Subcutaneous abdominal adipose tissue (tissue), 5 donors: ENCODE measurements around the gene CFAP92.

ENCODE experiments used
- H3K27ac ChIP-seq: one replicate; pipeline ENCODE4 v1.7.0; 2013; ENCODE audit warnings: low read depth, mild to moderate bottlenecking, inconsistent platforms, low read length, moderate library complexity
- H3K27me3 ChIP-seq, 5 donors: one replicate each; pipeline ENCODE4 v1.7.0; 2013; ENCODE audit warnings: low read length in 5 of 5, inconsistent platforms in 1 of 5; ENCODE audit not compliant: control insufficient read depth in 5 of 5, insufficient read depth in 4 of 5
- H3K36me3 ChIP-seq, 5 donors: one replicate each; pipeline ENCODE4 v1.7.0; 2013; ENCODE audit warnings: low read length in 5 of 5; ENCODE audit not compliant: control insufficient read depth in 5 of 5, insufficient read depth in 5 of 5
- H3K4me1 ChIP-seq, 5 donors: one replicate each; pipeline ENCODE4 v1.7.0; 2013; ENCODE audit warnings: low read length in 5 of 5, mild to moderate bottlenecking in 3 of 5, moderate library complexity in 1 of 5; ENCODE audit not compliant: control insufficient read depth in 5 of 5, insufficient read depth in 5 of 5
- H3K4me3 ChIP-seq, 5 donors: one replicate each; pipeline ENCODE4 v1.7.0; 2013; ENCODE audit warnings: low read length in 5 of 5, low read depth in 1 of 5
- H3K9ac ChIP-seq, 5 donors: one replicate each; pipeline ENCODE4 v1.7.0; 2013; ENCODE audit warnings: low read length in 5 of 5, mild to moderate bottlenecking in 4 of 5, moderate library complexity in 3 of 5
- H3K9me3 ChIP-seq, 5 donors: one replicate each; pipeline ENCODE4 v1.7.0; 2013; ENCODE audit warnings: low read length in 5 of 5; ENCODE audit not compliant: control insufficient read depth in 5 of 5
- donor health status: healthy.
- donor health status: healthy.
- donor health status: healthy.
- donor health status: healthy.
- donor health status: healthy.

CFAP92 gene

DNA sequence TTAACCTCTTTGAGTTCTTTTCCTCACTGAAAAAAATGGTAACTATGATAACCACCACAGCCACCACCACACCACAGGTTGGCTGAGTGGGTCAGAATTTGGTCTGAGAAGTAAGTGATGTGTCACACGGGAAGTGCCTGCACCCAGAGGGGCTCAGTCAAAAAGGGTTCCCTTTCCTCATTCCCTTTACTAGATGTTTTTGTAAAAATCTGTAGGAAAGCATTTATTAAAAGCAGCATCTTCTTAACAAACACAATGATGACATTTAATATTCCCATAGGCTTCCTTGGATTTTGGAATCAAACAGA lies 23.2 kb downstream of the CFAP92 start:
- H3K4me1 ChIP-seq: peaks cover 0 to 5% (median 4%) of the 10 kb centered on the region in 5 donors
- H3K36me3 ChIP-seq: no peaks in the 10 kb centered on the region
- H3K4me3 ChIP-seq: no peak overlapping the region
- no peaks in the 10 kb centered on the region for H3K27me3 ChIP-seq
- no peak overlapping the region for H3K9ac ChIP-seq
- H3K9me3 ChIP-seq: no peaks in the 10 kb centered on the region
- no peak overlapping the region for H3K27ac ChIP-seq

DNA sequence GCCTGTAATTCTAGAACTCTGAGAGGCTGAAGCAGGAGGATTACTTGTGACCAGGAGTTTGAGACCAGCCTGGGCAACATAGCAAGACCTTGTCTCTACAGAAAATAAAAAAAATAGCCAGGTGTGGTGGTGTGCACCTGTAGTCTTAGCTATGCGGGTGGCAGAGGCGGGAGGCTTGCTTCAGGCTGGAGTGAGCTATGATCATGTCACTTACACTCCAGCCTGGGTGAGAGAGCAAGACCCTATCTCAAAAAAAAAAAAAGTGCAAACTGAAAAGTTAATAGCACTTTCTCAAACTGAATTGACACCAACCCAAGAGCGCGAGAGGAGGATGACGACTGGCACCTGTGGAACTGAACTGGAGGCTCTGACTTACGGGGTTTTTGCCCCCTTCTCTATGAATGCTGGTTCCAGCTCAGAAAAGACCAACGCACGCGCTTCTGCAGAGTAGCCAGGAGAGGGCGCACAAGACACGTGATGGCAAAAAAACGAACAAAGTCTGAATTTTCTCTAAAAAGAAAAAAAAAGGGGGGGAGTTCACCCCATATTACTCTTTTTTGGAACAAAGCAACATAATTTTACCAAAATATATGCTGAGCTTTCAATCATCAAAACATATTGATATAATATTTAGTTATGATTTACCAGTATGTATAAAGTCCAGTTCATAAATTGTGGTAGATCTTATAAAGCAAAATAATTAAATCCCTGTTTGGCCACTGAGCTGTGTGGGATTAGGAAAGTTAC lies 23.7 kb downstream of the CFAP92 start:
- no peaks in the 10 kb centered on the region for H3K27me3 ChIP-seq
- H3K9ac ChIP-seq: no peak overlapping the region
- H3K36me3 ChIP-seq: no peaks in the 10 kb centered on the region
- no peaks in the 10 kb centered on the region for H3K9me3 ChIP-seq
- peaks cover 0 to 5% (median 4%) of the 10 kb centered on the region in 5 donors for H3K4me1 ChIP-seq
- no peak overlapping the region for H3K4me3 ChIP-seq
- H3K27ac ChIP-seq: no peak overlapping the region

DNA sequence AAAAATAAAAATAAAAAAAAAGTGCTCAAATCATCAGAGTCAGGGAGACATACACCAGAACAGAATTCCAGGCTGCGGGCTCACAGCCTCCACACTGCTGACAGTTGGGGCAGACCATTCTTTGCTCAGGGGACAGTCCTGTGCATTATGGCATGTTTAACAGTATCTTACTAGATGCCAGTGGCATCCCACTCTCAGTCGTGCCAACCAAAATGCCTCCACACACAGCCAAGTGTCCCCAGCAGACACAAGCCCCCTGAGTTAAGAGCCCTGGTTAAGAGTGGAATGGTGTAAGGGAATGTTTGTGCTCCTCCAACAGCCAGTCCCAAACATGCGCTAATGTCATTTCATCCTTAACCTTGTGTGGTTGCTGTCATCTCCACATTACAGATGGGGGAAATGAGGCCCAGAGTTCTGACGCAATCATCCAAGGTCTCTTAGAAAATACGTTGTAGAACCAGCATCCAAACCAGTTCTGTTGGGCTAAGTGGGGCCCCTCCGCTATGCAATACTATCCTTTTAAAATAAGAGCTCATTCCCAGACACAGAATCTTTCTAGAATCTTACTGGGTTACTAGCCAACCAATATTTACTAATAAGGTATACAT lies 26.0 kb downstream of the CFAP92 start:
- Histone ChIP-seq H3K27me3 (no peaks in the 10 kb centered on the region), H3K27ac (no peak overlapping the region), H3K4me3 (no peak overlapping the region), H3K9me3 (no peaks in the 10 kb centered on the region), H3K36me3 (no peaks in the 10 kb centered on the region), H3K4me1 (peaks cover 0 to 5% (median 4%) of the 10 kb centered on the region in 5 donors), H3K9ac (no peak overlapping the region)

GRCh38 chr3:128965818-128966217 lies 28.1 kb downstream of the CFAP92 start:
- Histone ChIP-seq H3K36me3 (no peaks in the 10 kb centered on the region), H3K27me3 (no peaks in the 10 kb centered on the region), H3K9me3 (no peaks in the 10 kb centered on the region), H3K4me3 (no peak overlapping the region), H3K27ac (no peak overlapping the region), H3K9ac (no peak overlapping the region), H3K4me1 (peaks cover 0 to under 1% (median 0%) of the 10 kb centered on the region in 5 donors)

DNA sequence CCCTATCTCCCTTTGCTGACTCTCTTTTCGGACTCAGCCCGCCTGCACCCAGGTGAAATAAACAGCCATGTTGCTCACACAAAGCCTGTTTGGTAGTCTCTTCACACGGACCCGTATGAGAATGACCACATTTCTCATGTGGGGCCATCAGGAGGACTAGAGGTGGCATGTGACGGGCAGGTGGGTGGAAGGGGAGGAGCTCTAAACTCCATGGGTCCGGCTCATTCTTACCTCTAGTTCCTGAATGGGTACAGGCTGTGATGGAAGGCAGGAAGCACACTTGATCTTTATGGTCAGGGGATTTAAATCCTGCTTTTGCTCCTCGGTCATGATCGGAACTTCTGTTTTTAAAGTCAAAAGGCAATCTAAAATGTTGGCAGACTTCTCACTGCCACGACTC lies 28.6 kb downstream of the CFAP92 start:
- no peak overlapping the region for H3K27ac ChIP-seq
- H3K9ac ChIP-seq: no peak overlapping the region
- no peaks in the 10 kb centered on the region for H3K9me3 ChIP-seq
- H3K4me1 ChIP-seq: no peaks in the 10 kb centered on the region
- no peaks in the 10 kb centered on the region for H3K36me3 ChIP-seq
- no peaks in the 10 kb centered on the region for H3K27me3 ChIP-seq
- no peak overlapping the region for H3K4me3 ChIP-seq

- H3K9ac ChIP-seq: no peak overlapping the region
- no peaks in the 10 kb centered on the region for H3K36me3 ChIP-seq
- H3K27ac ChIP-seq: no peak overlapping the region
- peaks cover 0 to 6% (median 4%) of the 10 kb centered on the region in 5 donors for H3K9me3 ChIP-seq
- H3K27me3 ChIP-seq: no peaks in the 10 kb centered on the region
- no peaks in the 10 kb centered on the region for H3K4me1 ChIP-seq
- H3K4me3 ChIP-seq: no peak overlapping the region
Observed at GRCh38 chr3:128956440-128956839, 37.4 kb downstream of the CFAP92 start.

DNA sequence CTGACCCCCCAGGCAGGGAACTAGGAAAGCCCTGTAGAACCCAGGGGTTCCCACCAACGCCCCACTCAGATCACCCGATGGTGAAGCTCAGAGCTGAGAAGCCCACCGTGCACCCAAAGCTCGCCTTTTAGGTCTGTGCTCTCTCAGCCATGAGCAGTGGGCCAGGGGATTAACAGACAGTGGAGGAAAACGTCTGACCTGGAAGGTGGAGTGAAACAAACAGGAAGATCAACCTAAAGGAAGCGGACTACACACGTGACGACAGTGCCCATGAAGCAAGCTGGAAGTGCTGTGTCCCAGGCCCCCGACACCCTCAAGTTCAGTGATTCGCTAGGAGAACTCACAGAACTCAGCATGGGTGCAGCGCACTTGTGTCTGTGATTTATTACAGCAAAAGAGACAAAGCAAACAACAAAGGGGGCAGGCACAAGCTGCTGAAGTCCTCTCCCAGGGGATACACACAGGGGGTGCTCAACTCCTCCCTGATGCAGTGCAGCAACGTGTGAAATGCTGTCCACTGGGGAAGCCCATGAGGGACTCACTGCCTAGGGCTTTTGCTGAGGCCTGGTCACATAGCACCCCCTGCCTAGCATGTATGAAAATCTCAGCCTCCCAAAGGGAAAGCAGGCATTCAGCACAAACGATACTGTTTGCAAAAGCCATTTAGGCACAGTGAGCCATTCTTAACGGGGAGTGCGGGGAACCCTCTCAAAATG lies 43.5 kb downstream of the CFAP92 start:
- H3K4me3 ChIP-seq: no peak overlapping the region
- H3K27ac ChIP-seq: no peak overlapping the region

DNA sequence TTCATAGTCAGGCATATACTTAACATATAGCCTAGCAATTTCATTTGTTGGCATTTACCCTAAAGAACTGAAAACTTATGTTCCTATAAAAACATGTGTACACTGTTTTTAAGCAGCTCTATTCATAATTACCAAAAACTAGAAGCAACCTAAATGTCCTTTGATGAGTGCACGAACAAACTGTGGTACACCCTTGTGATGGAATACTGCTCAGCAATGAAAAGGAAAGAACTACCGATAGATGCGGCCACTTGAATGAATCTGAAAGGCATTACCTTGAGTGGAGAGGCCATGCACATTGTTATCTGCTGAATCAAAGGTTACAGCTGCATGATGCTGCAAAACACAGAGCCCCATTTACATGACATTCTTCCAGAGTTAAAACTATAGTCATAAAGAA lies 44.7 kb downstream of the CFAP92 start:
- no peak overlapping the region for H3K4me3 ChIP-seq
- no peak overlapping the region for H3K9ac ChIP-seq
- no peak overlapping the region for H3K27ac ChIP-seq
- H3K9me3 ChIP-seq: no peaks in the 10 kb centered on the region
- no peaks in the 10 kb centered on the region for H3K27me3 ChIP-seq
- peaks cover 0 to 5% (median 0%) of the 10 kb centered on the region in 5 donors for H3K4me1 ChIP-seq
- H3K36me3 ChIP-seq: no peaks in the 10 kb centered on the region

More for the DNA sequence above, 43.5 kb downstream of the CFAP92 start:
- H3K36me3 ChIP-seq: no peaks in the 10 kb centered on the region
- H3K9me3 ChIP-seq: no peaks in the 10 kb centered on the region
- H3K27me3 ChIP-seq: no peaks in the 10 kb centered on the region
- no peak overlapping the region for H3K9ac ChIP-seq
- H3K4me1 ChIP-seq: peaks cover 0 to 5% (median 0%) of the 10 kb centered on the region in 5 donors

- H3K4me1 ChIP-seq: peaks cover 0 to 5% (median 0%) of the 10 kb centered on the region in 5 donors
- H3K27ac ChIP-seq: no peak overlapping the region
- H3K9ac ChIP-seq: no peak overlapping the region
- H3K9me3 ChIP-seq: no peaks in the 10 kb centered on the region
- no peaks in the 10 kb centered on the region for H3K36me3 ChIP-seq
- H3K4me3 ChIP-seq: no peak overlapping the region
- H3K27me3 ChIP-seq: peaks cover 0 to 3% (median 0%) of the 10 kb centered on the region in 5 donors
Observed at GRCh38 chr3:128946411-128946810, 47.5 kb downstream of the CFAP92 start.

DNA sequence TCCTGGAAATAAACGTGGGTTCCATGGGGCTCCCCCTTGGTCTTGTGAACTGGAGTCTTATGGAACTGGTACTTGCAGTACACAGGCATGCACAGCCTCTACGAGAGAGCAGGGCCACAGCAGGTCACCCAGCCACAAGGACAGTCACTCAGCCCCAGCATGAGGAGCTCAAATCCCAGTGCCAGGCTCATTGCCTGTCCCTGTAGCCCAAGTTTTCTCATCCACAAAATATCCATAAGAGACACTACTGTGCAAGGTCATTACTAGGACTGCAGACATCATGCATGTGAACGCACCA lies 48.0 kb downstream of the CFAP92 start:
- H3K4me1 ChIP-seq: peaks cover 0 to 5% (median 0%) of the 10 kb centered on the region in 5 donors
- H3K27me3 ChIP-seq: peaks cover 0 to 3% (median 0%) of the 10 kb centered on the region in 5 donors
- H3K27ac ChIP-seq: no peak overlapping the region
- no peaks in the 10 kb centered on the region for H3K9me3 ChIP-seq
- H3K36me3 ChIP-seq: no peaks in the 10 kb centered on the region
- H3K9ac ChIP-seq: no peak overlapping the region
- H3K4me3 ChIP-seq: no peak overlapping the region
